Stimulated activated CD4-positive, alpha-beta T cell treated with anti-CD3 and anti-CD28 coated beads, TNF-alpha, amount 100 ng/mL, for 24 hours (primary cell): Measurements from ENCODE around the gene LYSMD1.

ENCODE experiments used
- DNase-seq, 3 experiments: peaks; one replicate each; pipeline ENCODE4 v3.0.0-alpha.2; 2020; ENCODE audit warnings: low read depth in 3 of 3

The LYSMD1 gene

DNA sequence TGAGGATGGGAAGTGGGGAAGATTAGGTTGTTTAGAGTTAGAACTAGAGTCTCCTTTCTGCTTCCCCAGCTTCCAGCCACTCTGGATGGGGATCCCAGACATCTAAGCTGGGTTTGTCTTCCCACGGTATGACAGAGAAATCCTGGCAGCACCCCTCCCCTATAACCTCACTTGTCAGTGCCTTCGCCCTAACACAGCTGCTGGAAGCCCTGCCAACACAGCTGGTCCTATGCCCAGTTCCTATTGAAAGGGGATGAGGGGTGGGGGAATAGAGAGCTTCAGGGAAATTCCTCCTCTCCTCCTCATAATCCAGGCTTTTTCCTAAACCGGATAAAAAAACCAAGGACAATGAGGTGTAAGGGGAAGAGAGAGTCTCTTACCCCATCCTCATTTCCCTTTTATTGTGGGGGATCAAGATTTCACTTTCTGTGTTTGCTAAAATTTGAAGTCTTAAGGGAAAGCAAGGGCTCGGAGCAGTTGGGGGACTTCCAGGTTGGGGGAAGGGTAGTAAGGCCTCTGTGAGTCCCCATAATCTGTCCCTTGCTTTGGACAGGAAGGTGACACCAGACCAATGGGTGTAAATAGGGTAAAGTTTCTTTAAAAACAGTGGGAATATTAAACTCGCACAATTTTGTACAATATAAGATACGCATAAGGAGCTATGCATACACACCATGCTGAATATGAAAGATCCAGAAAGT, 9.5 kb upstream of the LYSMD1 start:
- no peak for DNase-seq

DNA sequence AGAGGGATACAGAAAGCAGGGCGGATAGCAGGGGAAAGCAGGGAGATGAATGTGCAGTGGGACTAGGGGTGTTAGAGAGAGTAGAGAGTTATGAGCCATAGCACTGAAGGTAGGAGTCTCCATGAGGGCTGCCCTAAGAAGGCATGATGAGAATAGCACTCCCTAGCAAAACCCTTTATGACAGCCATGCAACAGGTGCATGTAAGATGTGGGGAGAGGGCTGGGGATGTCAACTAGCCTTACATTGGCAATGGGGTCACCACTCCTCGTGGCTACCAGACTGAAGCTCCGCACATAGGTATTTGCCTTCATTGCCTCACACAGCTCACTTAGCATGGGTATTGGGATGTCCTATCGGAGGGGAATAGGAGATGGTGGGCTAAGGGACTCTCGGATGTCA, 5.5 kb upstream of the LYSMD1 start:
- no peak for DNase-seq

DNA sequence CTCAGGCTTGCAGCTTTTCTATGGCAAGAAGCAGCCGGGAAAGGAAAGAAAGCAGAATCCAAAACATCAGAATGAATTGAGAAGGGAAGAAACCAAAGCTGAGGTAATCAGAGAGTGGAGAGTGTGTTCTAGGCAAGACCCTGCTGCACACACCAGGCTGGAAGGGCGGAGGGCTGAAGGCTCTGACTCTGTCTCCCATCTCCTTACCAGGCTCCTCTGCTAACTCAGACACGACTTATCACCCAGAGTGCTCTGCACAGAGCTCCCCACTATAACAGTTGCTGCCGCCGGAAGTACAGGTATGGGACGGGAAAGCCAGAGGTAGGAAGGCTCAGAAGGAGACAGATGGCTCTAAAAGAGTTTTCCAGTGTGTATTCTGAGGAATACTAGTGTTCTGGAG, 1.4 kb upstream of the LYSMD1 start:
- no peak for DNase-seq

DNA sequence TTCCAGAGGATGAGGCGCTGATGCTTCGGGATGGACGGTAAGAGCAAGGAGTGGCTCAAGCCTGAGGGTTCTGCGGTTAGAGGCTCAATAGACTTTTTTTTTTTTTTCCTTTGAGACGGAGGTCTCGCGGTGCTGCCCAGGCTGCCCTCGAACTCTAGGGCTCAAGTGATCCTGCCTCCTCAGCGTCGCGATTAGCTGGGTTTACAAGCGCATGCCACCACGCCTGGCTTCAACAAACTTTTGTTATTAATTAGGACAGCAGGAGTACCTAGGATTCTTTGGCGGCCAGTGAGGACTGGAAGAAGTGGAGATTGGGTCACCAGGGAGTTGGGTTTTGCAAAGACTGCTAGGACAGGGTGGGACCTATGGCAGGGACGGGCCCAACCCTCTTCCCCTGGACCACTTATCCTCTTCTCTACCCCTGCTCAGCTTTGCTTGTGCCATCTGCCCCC, 829 bp upstream of the LYSMD1 start:
- no peak for DNase-seq

DNA sequence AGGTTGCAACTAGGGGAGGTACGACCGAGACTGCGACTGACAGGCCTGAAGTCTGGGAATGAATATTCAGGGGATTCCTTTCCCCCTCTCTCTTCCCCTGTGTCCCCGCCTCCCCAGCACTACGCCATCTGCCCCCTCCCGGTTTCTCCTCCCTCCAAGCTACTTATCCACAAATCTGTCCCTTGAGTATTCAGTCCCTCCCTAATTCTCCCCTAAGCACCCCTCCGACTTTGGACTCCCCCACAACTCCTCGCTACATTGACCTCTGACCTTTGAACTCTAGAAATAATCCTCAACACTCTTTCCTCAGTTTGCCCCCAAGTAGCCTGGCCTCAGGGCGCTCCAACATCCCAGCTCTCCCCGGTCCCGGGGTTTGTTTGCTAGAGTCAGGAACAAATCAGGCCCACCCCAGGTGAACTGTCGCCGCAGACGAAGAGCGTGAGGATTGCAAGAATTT, 393 bp downstream of the LYSMD1 start:
- DNase-seq, result no peak

DNA sequence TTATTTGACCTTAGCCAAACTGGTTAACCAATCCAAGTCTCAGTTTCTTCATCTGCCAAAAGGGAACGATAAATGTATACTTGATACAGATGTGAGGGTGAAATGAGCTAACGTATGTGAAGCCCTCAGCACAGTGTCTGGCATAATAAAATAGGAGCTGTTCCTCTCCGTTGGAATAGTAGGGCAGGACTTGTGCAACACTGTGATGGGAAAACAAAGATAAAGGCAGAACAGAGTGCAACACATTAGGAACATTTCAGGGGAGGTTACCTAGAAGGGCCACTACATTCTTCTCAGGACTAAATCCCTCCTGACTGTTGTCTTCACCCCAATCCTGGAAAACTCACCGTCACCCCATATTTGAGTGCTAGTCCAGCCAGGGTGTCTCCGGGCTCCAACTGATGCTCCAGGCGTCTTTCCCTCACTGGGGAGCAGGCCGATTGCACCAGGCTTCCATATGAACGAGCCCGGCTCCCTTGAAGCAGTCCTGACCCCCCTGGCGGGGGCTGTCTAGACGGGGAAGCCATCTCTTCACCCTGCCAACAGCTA, 896 bp downstream of the LYSMD1 start:
- no peak for DNase-seq

- no peak for DNase-seq
Observed at GRCh38 chr1:151159373-151159772, 6.3 kb downstream of the LYSMD1 start.

DNA sequence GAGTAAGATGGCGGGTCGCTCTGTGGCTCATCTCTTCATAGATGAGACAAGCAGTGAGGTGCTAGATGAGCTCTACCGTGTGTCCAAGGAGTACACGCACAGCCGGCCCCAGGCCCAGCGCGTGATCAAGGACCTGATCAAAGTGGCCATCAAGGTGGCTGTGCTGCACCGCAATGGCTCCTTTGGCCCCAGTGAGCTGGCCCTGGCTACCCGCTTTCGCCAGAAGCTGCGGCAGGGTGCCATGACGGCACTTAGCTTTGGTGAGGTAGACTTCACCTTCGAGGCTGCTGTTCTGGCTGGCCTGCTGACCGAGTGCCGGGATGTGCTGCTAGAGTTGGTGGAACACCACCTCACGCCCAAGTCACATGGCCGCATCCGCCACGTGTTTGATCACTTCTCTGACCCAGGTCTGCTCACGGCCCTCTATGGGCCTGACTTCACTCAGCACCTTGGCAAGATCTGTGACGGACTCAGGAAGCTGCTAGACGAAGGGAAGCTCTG, 6.9 kb downstream of the LYSMD1 start:
- no peak for DNase-seq

GRCh38 chr1:151158326-151158725, 7.4 kb downstream of the LYSMD1 start:
- peak in 1 of 3 experiments; percentile 70 for DNase-seq

- peak in 1 of 3 experiments; percentile 68 for DNase-seq
Observed at GRCh38 chr1:151157067-151157531, 8.6 kb downstream of the LYSMD1 start.

GRCh38 chr1:151156515-151156819, 9.2 kb downstream of the LYSMD1 start, which contains the start of gene TNFAIP8L2:
Gene TNFAIP8L2 (plus strand): TSS chr1:151156649. CDS start chr1:151158698, 2,049 bp downstream.
- peak; percentile 54 to 86 (median 62) for DNase-seq

GRCh38 chr1:151147665-151148064, 18.0 kb downstream of the LYSMD1 start:
- no peak for DNase-seq

- DNase-seq, result no peak
Observed at GRCh38 chr1:151147132-151147503, 18.6 kb downstream of the LYSMD1 start.

DNA sequence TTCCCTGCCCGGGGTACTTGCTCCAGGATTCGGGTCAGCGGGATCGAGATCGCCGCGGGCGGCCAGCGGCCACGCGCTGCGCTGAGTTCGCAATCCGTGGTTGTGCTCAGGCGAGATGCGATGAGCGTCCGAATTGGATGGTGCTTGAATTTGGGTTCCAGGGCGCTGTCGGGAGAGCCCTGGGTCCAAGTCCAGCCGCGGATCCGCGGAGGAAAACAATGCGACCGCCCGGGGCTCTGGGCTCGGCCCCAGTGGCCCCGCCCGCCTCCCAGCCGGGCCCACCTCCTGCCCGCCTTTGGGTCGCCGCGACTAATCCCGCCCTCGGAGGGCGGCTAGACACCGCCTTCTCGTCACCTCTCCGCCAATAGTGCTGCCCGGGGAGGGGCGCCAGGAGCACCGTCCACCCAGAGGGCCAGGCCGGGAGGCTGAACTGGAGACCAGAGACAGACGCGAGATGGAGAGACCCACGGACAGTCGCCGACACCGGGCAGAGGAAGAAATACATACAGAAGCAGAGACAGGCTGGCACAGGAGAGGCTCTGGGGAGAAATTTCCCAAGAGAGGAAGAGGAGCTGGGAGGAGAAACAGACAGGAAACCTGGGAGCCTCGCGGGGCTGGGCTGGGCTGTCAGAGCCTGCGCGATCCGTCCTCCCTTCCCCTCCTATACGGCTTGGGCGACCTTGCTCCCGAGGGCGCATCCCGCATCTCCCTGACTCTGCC, 19.1 kb downstream of the LYSMD1 start, which contains the start of gene SEMA6C:
Gene SEMA6C (minus strand): TSS at position 220 of the 720 bp plus-strand sequence. CDS start 4,010 bp downstream, outside the sequence.
- peak; percentile 72 to 89 (median 74) for DNase-seq

DNA sequence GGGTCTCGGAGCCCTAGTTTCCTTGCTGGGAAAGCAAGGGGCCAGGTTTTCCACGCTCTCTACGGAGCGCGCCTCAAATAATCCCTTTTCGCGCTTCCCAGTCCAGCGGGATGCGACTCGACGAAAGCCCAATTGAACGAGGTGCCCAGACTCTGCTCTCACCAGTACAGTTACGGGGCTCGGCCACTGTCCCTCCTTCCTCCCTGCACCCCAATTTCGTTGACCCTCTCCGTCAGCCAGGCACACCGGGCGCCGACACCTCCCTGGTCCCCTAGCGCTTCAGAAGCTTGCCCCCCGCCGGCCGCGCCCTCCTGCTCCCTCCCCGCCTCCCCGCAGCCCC, 19.7 kb downstream of the LYSMD1 start:
- DNase-seq, result no peak

GRCh38 chr1:151145304-151146071, 20.2 kb downstream of the LYSMD1 start:
- DNase-seq, result no peak

GRCh38 chr1:151144474-151145303, 21.0 kb downstream of the LYSMD1 start:
- no peak for DNase-seq

DNA sequence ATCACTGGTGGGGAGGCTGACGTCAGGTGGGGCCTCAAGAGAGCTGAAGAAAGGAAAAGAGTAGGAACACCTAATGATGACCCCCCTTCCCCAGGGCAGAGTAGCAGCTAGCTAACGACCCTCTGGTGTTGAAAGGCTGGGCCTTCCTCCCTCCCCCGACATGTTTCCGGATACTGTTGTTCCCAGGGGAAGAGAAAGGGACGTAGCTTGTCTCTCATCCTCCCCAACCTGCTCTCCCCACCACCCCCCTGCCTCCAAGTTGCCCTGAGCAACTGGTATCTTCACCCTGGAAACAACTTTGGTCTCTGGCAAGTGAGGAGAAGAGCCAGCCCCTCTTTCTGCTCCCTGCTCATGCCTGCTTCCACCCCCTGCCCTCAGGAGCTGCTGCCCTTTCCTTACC, 21.7 kb downstream of the LYSMD1 start:
- no peak for DNase-seq

- no peak for DNase-seq
Observed at GRCh38 chr1:151143057-151143435, 22.7 kb downstream of the LYSMD1 start.

- no peak for DNase-seq
Observed at GRCh38 chr1:151142411-151143056, 23.2 kb downstream of the LYSMD1 start.
